ENCODE measurements around the gene STK24.

DNA sequence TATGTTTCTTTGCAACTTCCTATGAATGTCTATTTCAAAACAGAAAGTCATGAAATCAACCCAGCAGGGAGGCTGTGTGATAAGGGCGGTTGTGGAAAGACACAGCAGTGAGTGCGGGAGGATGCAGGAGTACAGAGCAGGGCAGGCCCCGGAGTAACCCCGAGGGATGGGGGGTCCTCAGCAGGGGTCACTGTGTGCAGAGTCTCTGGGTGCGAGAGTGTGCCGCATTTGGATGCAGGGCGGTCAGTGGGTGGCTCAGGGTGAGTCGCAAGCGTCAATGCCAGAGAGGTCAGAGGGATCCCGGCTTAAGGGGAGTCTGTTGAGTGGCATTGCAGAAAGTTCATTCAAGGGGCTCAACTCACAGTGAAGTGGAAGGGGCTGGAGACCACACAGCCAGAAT, 147.8 kb downstream of the STK24 start:
- TF ChIP-seq, protein P1, sequence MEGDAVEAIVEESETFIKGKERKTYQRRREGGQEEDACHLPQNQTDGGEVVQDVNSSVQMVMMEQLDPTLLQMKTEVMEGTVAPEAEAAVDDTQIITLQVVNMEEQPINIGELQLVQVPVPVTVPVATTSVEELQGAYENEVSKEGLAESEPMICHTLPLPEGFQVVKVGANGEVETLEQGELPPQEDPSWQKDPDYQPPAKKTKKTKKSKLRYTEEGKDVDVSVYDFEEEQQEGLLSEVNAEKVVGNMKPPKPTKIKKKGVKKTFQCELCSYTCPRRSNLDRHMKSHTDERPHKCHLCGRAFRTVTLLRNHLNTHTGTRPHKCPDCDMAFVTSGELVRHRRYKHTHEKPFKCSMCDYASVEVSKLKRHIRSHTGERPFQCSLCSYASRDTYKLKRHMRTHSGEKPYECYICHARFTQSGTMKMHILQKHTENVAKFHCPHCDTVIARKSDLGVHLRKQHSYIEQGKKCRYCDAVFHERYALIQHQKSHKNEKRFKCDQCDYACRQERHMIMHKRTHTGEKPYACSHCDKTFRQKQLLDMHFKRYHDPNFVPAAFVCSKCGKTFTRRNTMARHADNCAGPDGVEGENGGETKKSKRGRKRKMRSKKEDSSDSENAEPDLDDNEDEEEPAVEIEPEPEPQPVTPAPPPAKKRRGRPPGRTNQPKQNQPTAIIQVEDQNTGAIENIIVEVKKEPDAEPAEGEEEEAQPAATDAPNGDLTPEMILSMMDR (conservative IDR thresholded peaks at IDR 0.05; ENCODE audit: low read length), result no peak
- no peak for TF ChIP-seq EZH2phosphoT487 (IDR thresholded peaks at IDR 0.05; ENCODE audit: borderline replicate concordance, low read depth, low read length)

Measured in OCI-LY7 (cell line).